Measurements from ENCODE around the gene IRAG1. TPM values are rescaled to one million over a fixed set of nuclear protein-coding genes. Genes with fewer than 3 reads are reported as not detected.

IRAG1 gene
- total RNA-seq, 4 donors from 2014 or later = 5.5 to 18.3 (median 10.5) TPM

DNA sequence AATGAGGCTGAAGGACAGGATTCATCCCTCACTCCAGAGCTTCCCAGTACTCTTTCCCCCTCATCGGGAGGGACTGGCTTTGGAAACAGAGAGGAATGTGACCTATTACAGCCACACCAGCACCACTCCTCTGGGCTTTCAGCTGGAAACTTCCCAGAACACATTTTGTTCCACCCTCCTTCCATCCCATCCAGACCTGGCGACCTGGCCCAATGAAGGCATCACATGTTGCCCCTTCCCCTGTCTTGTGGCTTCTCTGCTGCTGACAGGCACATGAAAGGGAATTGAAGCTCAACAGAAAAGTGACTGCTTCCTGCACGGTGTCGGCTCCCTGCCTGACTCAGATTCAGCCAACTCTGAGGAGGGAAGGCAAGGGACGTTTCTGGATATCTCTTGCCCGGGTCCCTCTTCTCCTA lies 19.1 kb downstream of the IRAG1 start:
- TF ChIP-seq, protein P1, sequence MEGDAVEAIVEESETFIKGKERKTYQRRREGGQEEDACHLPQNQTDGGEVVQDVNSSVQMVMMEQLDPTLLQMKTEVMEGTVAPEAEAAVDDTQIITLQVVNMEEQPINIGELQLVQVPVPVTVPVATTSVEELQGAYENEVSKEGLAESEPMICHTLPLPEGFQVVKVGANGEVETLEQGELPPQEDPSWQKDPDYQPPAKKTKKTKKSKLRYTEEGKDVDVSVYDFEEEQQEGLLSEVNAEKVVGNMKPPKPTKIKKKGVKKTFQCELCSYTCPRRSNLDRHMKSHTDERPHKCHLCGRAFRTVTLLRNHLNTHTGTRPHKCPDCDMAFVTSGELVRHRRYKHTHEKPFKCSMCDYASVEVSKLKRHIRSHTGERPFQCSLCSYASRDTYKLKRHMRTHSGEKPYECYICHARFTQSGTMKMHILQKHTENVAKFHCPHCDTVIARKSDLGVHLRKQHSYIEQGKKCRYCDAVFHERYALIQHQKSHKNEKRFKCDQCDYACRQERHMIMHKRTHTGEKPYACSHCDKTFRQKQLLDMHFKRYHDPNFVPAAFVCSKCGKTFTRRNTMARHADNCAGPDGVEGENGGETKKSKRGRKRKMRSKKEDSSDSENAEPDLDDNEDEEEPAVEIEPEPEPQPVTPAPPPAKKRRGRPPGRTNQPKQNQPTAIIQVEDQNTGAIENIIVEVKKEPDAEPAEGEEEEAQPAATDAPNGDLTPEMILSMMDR (IDR thresholded peaks at IDR 0.05; ENCODE audit: low read depth) = no peak

DNA sequence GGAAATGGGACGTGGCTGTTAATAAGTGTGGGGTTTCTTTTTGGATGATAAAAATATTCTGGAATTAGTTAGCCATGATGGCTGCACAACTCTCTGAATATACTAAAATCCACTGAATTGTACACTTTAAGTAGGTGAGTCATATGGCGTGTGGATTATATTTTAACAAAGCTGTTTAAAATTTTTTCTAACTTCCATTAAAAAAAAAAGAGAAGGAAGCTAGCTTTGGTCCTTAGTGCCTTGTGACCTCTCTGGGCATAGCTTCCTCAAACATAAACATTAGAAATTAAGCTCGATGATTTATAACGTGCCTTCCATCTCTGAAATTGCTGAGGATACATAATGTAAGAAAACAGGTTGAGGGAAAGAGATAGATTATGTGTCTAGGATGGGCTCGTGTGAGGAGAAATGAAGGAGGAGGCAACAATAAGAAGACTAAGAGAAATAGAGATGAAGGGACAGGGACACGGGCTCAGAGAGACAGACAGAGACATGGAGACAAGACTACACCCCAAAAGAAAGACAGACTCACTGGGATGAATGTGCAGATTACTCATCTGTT lies 20.0 kb downstream of the IRAG1 start:
- TF ChIP-seq, protein P1 (IDR thresholded peaks at IDR 0.05; ENCODE audit: low read depth) = no peak

DNA sequence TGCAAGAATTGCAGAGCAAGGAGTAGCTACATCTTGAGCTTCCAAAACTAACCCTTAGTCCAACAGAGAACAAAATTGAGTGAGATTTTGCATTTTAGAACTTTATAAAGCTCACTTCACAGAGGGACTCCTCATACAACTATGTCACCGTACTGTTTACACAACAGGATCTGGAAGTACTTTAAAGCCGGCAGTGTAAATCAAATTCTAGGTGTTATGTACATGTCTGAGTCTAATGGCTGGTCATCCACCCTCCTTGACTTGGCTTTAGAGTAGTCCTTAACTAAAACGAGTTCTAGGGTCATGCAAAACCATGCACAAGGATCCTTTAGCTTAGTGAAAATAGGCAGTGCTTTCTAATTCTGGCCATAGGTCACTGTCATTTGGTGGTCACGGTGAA lies 23.5 kb downstream of the IRAG1 start:
- TF ChIP-seq, protein P1 (IDR thresholded peaks at IDR 0.05; ENCODE audit: low read depth) = no peak

DNA sequence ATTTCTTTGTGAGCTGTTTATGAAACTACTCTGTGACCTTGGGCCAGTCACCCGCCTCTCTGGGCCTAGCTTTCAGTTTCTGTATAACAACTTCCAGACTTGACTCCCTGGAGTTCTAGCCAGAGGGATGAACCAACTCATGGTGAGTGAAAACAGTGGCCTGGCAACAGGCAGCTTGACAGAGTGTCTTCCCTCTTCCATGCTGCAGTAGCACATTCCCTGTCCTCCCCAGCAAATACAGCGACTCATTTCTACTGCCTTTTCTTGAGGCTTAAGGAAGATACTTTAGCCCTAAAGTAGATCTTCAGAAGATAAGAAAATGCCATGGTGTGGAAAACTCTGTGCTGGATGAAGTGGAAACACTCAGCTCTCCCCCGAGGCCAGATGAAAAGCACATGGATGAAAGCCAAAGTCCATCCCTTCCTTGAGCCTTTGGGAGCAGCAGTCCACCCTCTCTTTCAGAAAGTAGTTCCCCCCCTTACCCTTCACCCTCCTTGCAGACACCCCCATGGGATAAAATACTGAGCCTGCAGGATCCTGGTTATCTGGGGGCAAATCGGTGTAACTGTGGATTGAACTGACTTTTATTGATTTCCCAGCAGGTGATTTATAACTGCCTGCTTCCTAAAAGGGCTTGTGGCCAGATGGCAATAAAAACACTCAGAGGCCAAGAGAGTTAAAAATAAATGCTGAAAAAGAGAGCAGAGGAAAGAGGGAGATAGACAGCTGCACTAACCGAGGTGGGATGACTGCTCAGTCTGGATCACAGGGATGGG lies 24.1 kb downstream of the IRAG1 start:
- TF ChIP-seq, protein P1 (IDR thresholded peaks at IDR 0.05; ENCODE audit: low read depth) = no peak

DNA sequence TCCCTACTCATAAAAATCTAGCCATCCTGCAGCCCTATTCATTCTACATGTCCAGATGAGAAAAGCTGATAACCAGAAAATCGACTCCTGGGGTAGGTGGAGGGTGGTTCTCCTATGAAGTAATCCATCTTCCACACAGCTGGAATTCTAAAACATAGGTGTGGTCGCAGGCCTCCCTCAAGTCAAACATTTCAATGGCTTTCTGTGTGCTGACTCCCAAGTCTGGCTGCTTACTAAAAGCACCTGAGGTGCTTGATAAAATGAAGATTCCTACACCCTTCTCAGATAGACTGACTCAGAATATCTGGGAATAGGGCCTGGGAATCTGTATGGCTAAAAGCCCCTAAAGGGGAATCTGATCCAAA lies 26.1 kb downstream of the IRAG1 start:
- TF ChIP-seq, protein P1 (IDR thresholded peaks at IDR 0.05; ENCODE audit: low read depth) = no peak

DNA sequence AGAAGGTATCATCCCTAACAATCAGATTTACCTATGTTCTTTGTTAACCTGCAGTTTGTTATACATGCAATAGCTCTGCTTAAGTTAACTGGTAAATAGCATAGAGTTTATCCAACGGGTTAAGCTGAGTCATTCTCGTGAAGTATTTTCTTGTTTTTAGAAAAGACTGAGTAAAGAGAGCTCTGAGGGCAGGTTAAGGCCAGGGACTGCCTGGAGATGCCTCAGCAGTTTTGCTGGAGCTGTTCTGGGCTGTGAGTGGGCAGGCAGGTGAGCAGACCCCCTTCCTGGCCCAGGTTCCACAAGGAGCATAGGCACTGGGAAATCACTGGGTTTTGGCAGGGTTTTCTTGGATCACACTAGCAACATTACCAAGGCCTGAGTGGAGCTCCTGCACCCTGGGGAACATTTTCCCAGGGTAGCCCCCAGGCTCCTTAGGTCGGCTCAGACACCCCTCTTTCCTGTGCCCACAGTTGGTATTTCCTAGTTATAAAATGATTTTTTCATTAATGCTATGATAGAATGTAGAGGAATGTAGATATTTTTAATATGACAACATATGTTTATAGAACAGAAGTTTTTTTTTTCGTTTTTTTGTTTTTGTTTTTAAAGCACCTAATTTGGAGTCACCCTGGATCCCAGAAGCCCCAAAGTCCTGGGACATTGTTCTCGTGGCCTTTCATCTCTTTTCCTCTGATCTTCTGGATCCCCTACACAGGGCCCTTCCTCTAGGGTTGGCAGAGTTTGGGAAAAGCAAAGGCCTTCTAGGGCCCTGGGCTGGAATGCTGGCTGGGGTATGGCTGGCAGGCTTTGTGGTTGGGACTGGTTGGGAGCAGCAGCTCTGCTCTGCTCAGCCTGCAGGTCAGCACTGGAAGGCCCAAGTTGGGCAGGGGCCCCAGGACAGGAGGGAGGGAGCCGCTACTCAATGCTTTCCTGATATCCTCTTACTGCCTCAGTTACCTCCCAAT lies 26.7 kb downstream of the IRAG1 start:
- TF ChIP-seq, protein P1 (IDR thresholded peaks at IDR 0.05; ENCODE audit: low read depth) = no peak

DNA sequence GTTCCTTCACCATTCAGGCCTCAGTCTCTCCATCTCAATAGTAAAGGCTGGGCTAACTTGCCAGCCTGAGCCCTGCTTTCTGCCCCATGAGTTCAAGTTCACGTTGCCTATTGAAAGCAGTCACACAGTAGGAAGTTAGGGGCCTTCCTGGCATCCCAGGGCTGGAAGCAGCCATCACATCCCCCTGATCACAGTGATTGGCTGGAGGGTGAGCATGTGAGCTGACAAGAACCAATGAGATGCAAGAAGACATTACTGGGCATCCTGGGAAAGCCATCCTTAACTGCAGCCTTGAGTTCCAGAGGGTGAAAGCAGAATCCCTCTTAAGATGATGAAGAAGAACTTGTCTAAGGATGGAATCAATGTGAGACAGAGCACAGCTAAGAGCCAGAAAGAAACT lies 29.1 kb downstream of the IRAG1 start:
- TF ChIP-seq, protein P1 (IDR thresholded peaks at IDR 0.05; ENCODE audit: low read depth) = no peak

Measured in subcutaneous adipose tissue (tissue), 4 donors.